ENCODE measurements around the gene SMYD3. TPM values are rescaled to one million over a fixed set of nuclear protein-coding genes. Genes with fewer than 3 reads are reported as not detected.
A peak's percentile ranks its signal among the peaks of the same experiment; 100 is the strongest.

The SMYD3 gene
- total RNA-seq, 6 experiments from 2014 or later = 6.3 to 10.0 (median 6.6) TPM

- no peaks in the 10 kb centered on the region for H3K27me3 ChIP-seq
- WGBS (ENCODE audit: insufficient coverage, low coverage, low lambda C conversion rate, missing lambda C conversion rate) = 0% methylated on average over 1 of the region's 1 CpG
- H3K27ac ChIP-seq = no peak overlapping the region
- TF ChIP-seq CTCF (IDR thresholded peaks at IDR 0.05) = no peak
- TF ChIP-seq POLR2A (IDR thresholded peaks at IDR 0.05) = no peak
- no peaks in the 10 kb centered on the region for H3K9me3 ChIP-seq
- ATAC-seq = no peak
- DNase-seq = no peak
- H3K4me1 ChIP-seq = no peaks in the 10 kb centered on the region
- no peaks in the 10 kb centered on the region for H3K36me3 ChIP-seq
- no peak overlapping the region for H3K4me3 ChIP-seq
- intact Hi-C loops (cut with DNase I) = no loop called here
Measured at GRCh38 chr1:245805532-245805931, 701.5 kb downstream of the SMYD3 start.

- Histone ChIP-seq H3K27ac (no peak overlapping the region), H3K9me3 (no peaks in the 10 kb centered on the region), H3K27me3 (no peaks in the 10 kb centered on the region), H3K36me3 (no peaks in the 10 kb centered on the region), H3K4me1 (no peaks in the 10 kb centered on the region), H3K4me3 (no peak overlapping the region)
- TF ChIP-seq CTCF (IDR thresholded peaks at IDR 0.05) = no peak
- no peak for TF ChIP-seq POLR2A (IDR thresholded peaks at IDR 0.05)
- intact Hi-C loops (cut with DNase I) = no loop called here
- no peak for DNase-seq
- WGBS (ENCODE audit: insufficient coverage, low coverage, low lambda C conversion rate, missing lambda C conversion rate) = 85% methylated on average over 2 of the region's 4 CpGs
- no peak for ATAC-seq
Measured at GRCh38 chr1:245804696-245805095, 702.4 kb downstream of the SMYD3 start.

GRCh38 chr1:245803666-245804037 is 703.4 kb downstream of the SMYD3 start:
- WGBS (ENCODE audit: insufficient coverage, low coverage, low lambda C conversion rate, missing lambda C conversion rate) = 38% methylated on average over 5 of the region's 5 CpGs
- Histone ChIP-seq H3K9me3 (no peaks in the 10 kb centered on the region), H3K36me3 (no peaks in the 10 kb centered on the region), H3K27ac (no peak overlapping the region), H3K4me1 (no peaks in the 10 kb centered on the region), H3K4me3 (no peak overlapping the region), H3K27me3 (no peaks in the 10 kb centered on the region)
- intact Hi-C loops (cut with DNase I) = no loop called here
- no peak for TF ChIP-seq CTCF (IDR thresholded peaks at IDR 0.05)
- no peak for TF ChIP-seq POLR2A (IDR thresholded peaks at IDR 0.05)
- DNase-seq (no peak), ATAC-seq (peak in 1 of 4 donors; percentile 44)

GRCh38 chr1:245802941-245803665 is 704.0 kb downstream of the SMYD3 start:
- intact Hi-C loops (cut with DNase I) = no loop called here
- Histone ChIP-seq H3K27ac (no peak overlapping the region), H3K36me3 (no peaks in the 10 kb centered on the region), H3K4me1 (no peaks in the 10 kb centered on the region), H3K27me3 (no peaks in the 10 kb centered on the region), H3K4me3 (no peak overlapping the region), H3K9me3 (no peaks in the 10 kb centered on the region)
- ATAC-seq = no peak
- 97% methylated on average over 8 of the region's 9 CpGs for WGBS (ENCODE audit: insufficient coverage, low coverage, low lambda C conversion rate, missing lambda C conversion rate)
- DNase-seq = no peak
- TF ChIP-seq CTCF (IDR thresholded peaks at IDR 0.05) (no peak), POLR2A (IDR thresholded peaks at IDR 0.05) (no peak)
